NCI-H748 treated with DMSO at 0.1 percent for 48 hours (cell line): ENCODE measurements around the gene RBBP9.
"Not testable (repeated sequence)": the region's sequence is repeated elsewhere in the genome, so short reads cannot be mapped to it uniquely, and the experiment has no call there.

Experiments used
- DNase-seq: peaks from one replicate; lab custom pipeline; 2025; lab: John Stamatoyannopoulos, UW

RBBP9 gene

DNA sequence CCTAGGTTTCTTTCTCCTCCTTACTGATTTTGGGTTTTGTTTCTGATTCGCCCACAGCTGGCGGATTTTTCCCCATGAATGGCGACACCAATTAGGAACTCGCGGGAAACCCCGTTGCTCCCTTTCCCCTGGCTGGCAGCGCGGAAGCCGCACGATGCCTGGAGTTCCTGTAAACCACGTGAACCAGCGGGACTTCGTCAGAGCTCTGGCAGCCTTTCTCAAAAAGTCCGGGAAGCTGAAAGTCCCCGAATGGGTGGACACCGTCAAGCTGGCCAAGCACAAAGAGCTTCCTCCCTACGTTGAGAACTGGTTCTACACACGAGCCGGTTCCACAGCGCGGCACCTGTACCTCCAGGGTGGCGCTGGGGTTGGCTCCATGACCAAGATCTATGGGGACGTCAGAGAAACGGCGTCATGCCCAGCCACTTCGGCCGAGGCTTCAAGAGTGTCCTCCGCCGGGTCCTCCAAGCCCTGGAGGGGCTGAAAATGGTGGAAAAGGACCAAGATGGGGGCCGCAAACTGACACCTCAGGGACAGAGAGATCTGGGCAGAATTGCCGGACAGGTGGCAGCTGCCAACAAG, 7.5 kb upstream of the RBBP9 start:
- no peak for DNase-seq

DNA sequence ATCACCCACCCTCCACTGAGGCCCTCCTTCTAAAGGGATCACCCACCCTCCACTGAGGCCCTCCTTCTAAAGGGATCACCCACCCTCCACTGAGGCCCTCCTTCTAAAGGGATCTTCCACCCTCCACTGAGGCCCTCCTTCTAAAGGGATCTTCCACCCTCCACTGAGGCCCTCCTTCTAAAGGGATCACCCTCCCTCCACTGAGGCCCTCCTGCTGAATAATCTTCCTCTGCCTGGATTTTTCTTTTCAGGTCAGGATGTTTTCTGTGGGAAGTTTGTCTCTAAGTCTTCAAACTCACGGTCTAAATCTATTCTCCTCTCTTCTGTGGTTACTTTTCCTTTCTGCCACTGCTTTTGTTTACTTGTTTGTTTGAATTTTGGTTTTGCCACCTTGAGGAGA, 4.6 kb upstream of the RBBP9 start:
- DNase-seq, result not testable (repeated sequence)

DNA sequence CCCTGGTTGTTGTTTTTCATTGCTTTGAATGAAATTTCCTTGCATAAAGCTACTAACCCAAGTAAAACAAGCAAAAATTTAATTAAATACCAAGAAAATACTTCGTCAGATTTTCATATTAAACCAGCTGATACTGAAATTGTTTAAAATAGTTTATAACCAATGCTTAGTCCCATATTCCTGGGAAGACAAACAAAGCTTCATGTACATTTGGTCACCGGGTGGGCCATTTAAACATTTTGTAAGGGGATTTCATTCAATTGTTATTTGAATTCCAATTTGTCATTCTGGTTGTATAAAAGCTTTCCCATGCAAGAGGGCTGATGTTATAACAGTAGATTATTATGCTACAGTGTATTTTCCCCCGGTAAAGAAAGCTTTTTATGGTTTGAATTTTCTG, 578 bp upstream of the RBBP9 start:
- DNase-seq, result no peak

DNA sequence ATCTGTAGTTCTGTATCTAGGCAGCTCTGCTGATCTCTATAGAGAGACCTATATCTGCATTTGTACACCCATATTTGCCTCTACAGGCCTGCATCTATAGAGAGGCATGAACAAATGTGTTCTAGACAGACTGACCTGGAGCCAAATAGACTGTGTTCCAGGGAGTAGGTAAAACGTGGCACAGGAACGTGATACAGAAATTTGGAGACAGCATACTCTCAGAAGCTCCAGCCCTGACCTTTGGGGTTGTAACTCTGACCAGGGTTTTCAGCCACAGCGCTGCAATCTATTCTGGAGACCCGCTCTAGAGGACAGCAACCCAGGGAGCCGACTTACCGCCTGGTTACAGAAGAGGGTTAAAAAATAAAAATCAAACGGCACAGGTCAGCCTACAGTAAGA, 983 bp downstream of the RBBP9 start:
- DNase-seq, result peak; percentile 61

DNA sequence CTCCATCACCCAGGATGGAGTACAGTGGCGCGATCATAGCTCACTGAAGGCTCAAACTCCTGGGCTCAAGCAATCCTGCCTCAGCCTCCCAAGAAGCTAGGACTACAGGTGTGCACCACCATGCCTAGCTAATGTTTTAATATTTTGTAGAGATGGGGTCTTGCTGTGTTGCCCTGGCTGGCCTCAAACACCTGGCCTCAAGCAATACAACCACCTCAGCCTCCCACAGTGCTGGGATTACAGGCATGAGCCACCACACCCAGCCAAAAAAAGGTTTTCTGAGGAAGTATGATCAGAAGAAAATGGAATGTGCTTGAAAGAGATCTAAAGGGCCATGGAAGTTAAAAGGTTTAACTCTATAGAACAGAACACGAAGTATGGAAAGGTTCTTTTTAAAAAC, 8.7 kb downstream of the RBBP9 start:
- DNase-seq, result no peak

DNA sequence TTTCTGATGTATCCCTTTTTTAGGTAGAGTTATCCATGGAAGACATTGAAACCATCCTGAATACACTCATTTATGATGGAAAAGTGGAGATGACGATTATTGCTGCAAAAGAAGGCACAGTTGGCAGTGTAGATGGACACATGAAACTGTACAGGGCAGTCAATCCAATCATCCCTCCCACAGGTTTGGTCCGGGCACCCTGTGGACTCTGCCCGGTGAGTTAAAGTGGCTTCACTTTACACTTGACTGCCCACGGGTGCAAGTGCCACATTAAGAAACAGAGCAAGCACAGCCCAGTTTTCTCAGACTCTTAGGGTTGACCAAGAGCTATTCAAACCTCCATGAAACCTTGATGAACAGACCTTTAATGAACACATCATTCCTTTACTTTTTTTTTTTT, 15.4 kb downstream of the RBBP9 start:
- no peak for DNase-seq

DNA sequence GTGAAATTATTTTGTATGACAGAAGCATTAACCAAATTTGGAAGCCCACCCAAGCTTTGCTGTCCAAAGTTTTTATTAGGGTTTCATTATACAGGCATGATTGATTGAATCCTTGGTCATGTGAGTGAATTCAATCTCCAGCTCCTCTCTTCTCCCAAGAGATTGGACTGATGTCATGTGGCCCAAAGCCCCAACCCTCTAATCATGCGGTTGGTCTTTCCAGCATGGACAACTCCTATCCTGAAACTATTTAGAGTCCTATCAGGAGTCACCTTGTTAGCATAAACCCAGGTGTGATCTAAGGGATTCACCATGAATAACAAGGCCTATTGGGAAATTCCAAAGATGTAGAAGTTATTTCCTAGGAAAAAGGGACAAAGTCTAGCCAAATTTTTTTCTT, 19.2 kb downstream of the RBBP9 start:
- DNase-seq, result no peak

DNA sequence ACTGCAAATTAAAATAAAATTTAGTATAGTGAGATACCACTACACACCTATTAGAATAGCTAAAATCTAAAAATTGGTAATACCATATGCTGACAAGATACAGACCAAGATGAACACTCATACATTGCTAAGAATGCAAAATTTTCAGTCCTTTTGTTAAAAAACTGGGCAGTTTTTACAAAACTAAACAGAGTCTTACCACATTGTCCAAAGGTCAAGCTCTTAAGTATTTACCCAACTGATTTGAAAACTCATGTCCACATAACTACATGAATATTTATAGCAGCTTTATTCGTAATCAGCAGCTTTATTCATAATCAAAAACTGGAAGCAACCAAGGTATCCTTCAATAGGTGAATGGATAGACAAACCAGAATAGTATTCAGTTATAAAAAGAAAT, 19.8 kb downstream of the RBBP9 start:
- DNase-seq, result no peak

DNA sequence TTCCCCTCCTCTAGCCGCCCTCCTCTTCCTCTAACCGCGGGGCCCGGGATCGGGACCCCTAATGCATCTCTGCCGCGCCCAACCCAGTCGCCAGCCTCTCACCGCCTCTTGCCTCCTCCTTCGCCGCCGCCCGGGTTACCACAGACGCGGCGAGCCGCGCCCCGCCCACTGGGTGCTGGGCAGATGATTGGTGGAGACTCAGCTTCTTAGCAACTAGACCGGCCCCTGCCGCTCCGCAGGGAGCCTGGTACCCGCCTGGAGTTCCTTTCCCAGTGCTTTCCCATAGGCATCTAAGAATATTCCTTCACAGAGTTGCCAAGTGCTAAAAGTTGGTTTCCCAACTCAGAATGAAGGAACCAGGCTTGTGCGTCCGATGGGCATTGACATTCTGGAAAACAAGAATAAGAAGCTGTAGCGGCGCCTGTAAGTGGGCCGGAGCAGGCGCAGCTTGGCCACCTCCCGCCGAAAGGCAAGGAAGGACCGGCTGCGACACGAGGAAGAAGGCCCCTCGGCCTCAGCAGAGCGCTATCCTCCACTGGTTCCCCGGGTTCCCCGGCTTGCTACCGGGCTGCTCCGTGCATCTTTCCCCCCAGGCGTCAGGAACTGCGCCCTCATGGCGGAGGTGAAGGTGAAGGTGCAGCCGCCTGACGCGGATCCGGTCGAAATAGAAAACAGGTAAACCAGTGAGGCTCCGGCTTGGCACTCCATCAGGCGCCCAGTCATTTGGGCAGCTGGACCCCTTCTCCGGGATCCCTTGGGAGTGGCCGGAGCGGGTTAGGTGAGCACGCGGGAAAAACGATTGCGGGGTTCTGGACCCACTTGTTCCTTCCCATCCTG, 29.9 kb downstream of the RBBP9 start, which contains the start of the genes DZANK1 and POLR3F:
TSS of gene DZANK1 (minus strand) at position 137 of the 837 bp plus-strand sequence. CDS start 1,672 bp downstream, outside the sequence.
TSS of gene POLR3F (plus strand) at position 497 of the 837 bp plus-strand sequence. CDS start at position 614, 117 bp downstream.
- peak; percentile 99 for DNase-seq

DNA sequence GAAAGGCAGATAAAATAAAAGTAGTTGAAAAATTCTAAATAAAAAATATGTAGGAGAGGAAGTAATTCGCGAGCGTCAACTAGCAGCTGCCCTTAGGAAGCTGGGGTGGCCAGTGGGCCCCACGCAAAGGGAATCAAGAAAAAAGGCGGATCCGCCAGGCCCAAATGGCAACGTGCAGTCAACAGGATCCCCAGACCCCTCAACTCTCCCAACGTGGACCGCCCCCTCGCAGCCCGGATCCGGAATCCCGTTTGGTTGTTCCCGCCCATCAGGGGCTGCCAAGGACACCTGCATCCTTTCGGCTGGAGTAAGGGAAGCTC, 30.5 kb downstream of the RBBP9 start:
- DNase-seq, result no peak

DNA sequence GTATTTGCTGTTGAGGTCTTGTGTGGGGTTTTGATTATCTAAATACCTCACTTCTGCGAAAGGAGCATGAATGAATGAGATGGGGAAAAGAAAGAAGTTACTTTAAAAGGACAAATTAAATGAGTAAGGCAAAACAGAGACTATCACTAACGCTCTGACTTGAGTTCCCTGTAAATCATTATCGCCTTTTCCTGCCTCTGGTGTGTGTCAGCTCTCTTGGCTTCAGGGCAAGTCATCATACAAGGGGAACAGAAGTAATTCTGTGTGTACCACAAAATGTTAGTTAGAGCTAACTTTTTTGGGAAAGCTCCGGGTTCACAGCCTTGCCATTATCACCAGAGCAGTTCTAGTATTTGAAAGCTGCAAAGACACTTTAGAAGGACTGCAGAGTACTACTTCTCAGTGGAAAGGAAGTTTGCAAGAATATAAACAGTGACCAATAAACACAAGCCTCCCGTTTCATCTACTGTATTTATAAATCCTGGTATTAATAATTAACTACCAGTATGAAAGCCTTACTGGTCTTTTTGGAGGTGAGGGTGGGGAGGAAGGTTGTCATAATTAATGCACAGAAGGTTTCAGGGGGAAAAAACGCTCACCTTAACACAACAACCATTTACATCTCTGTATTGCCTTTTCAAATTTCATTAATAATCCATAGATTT, 31.4 kb downstream of the RBBP9 start:
- DNase-seq, result no peak

DNA sequence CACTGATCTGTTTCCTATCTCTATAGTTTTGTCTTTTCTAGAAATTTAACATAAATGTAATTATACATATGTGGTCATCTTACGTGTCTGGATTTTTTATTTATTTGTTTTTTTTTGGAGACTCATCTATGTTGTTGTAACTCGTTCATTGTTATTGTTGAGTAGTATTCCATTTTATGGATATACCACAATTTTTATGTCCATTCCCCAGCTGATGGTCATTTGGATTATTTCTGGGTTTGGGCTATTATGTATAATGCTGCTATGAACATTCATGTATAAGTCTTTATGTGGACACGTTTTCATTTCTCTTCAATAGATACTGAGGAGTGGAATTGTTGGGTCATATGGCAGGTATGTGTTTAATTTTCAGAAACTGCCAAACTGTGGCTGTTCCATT, 40.4 kb downstream of the RBBP9 start:
- no peak for DNase-seq

DNA sequence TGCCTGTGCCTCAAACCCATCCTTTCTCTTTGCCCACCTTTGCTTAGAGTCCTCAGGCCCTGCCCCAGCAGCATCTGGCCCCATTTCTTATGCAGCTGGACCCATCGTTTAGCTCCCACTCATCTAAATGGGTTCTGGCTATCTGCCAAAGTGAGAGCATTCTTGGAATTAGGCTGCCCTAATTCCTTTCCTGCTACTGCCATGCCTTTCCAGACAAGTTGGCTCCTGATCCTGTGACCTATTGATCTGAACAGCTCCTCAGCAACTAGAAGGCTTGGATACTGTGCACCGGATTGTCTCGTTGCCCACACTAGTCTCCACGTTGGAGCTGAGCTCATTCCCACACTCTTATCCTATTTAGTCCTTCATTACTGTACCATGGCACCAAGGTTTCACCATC, 53.1 kb downstream of the RBBP9 start:
- no peak for DNase-seq

DNA sequence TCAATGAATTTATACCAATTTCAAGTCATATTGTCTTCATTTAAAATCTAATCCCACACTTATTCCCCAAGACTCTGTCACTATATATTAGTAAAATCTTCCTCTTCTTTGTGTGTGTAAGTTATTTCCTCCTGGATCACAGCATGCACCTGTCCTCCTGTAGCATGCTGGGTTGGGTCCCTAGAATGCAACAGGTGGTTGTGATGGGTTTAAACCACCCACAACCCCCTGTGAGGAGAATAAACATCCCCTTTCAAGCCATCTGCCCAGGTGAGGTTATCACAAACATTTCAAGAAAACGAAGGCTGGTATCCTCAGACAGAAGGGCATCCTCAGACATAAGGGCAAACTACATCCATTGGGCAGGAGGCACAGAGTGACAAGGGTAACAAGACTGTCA, 56.6 kb downstream of the RBBP9 start:
- DNase-seq, result no peak

DNA sequence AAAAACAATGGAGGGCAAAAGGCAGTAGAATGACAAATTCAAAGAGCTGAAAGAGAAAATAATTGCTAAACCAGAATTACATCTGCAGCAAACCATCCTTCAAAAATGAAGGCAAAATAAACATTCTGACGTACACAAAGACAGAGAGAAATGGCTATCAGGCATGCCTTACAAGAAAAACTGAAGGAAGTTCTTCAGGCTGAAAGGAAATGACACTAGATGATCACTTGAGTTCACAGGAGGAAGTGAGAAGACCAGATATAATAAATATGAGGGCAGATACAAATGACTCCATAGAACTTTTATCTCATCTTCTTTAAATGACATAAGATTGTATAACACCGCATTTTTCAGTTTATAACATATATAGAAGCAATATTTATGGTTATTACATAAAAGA, 60.2 kb downstream of the RBBP9 start:
- DNase-seq, result no peak
